Endothelial cell of umbilical vein (primary cell): Measurements from ENCODE around the gene LSM7. TPM values are rescaled to one million over a fixed set of nuclear protein-coding genes. Genes with fewer than 3 reads are reported as not detected.

ENCODE experiments used
- BruUV-seq: library from RNA; stranded (reverse); fragments of 400-500 nt; replicated peaks from 2 replicates; lab custom pipeline; 2021; lab: Mats Ljungman, UMichigan
- CTCF ChIA-PET: fragments of 300-600, 350-600 bp; sonication (Branson Sonifier 250); formaldehyde crosslinking; loops from one replicate; lab custom pipeline; 2021; ENCODE audit warnings: antibody characterized with exemption, inconsistent platforms; lab: Charles Lee
- POLR2A ChIA-PET: fragments of 300-600, 350-600 bp; sonication (Branson Sonifier 250); formaldehyde crosslinking; loops from one replicate; lab custom pipeline; 2021; ENCODE audit warnings: antibody characterized with exemption, inconsistent platforms; lab: Charles Lee
- DNase-seq: peaks from one replicate; pipeline ENCODE4 v3.0.0-alpha.2; 2011; ENCODE audit warnings: low read depth, low spot score
- FAIRE-seq: peaks from 2 replicates; lab custom pipeline; 2011; peaks lifted over from hg19 to GRCh38; lab: Jason Lieb, UNC
- H2AFZ ChIP-seq: 2 replicates; pipeline ENCODE4 v1.6.0; 2012; ENCODE audit warnings: low read depth, low read length, control low read depth, inconsistent platforms
- H3K27ac ChIP-seq: 2 replicates; pipeline ENCODE4 v1.5.1; 2011; ENCODE audit warnings: low read depth, mild to moderate bottlenecking, control low read depth, low read length, moderate library complexity; ENCODE audit not compliant: insufficient read depth
- H3K27me3 ChIP-seq, 2 experiments: 2 replicates each; pipeline versions ENCODE4 v1.6.0 to v1.6.1; 2011; ENCODE audit warnings: low read length in 2 of 2, mixed read lengths in 1 of 2; ENCODE audit not compliant: control insufficient read depth in 2 of 2, insufficient read depth in 2 of 2
- H3K36me3 ChIP-seq, 2 experiments: 2 replicates in 1 of 2; 3 replicates in 1 of 2; pipeline ENCODE4 v1.5.1; 2011; ENCODE audit warnings: low read length in 2 of 2, mild to moderate bottlenecking in 1 of 2, moderate library complexity in 1 of 2; ENCODE audit not compliant: control insufficient read depth in 2 of 2, insufficient read depth in 2 of 2; ENCODE audit errors: extremely low read depth in 1 of 2
- H3K4me1 ChIP-seq: 3 replicates; pipeline ENCODE4 v1.5.1; 2011; ENCODE audit warnings: mild to moderate bottlenecking, low read length; ENCODE audit not compliant: control insufficient read depth, insufficient read depth; ENCODE audit errors: extremely low read depth
- H3K4me2 ChIP-seq: 2 replicates; pipeline ENCODE4 v1.6.1; 2011; ENCODE audit warnings: low read length, control low read depth, mixed read lengths; ENCODE audit not compliant: insufficient read depth
- H3K4me3 ChIP-seq, 3 experiments: fragments of 200-600 bp in 1 of 3; sonication (generic), shearing (Covaris generic) in 1 of 3; replicated peaks in 1 of 3; 2 replicates each; pipeline ENCODE4 v1.5.1; 2011 to 2016; ENCODE audit warnings: control low read depth in 3 of 3, low read length in 3 of 3, mild to moderate bottlenecking in 2 of 3, inconsistent platforms in 1 of 3, low read depth in 1 of 3, moderate library complexity in 1 of 3; ENCODE audit not compliant: insufficient read depth in 1 of 3
- H3K79me2 ChIP-seq: 2 replicates; pipeline ENCODE4 v1.6.0; 2012; ENCODE audit warnings: low read length, inconsistent platforms; ENCODE audit not compliant: control insufficient read depth, insufficient read depth
- H3K9ac ChIP-seq: replicated peaks from 2 replicates; pipeline ENCODE3; 2011; ENCODE audit warnings: low read length, control low read depth; ENCODE audit not compliant: insufficient read depth; ENCODE audit errors: extremely low read depth
- H3K9me1 ChIP-seq: replicated peaks from 3 replicates; pipeline ENCODE4 v1.6.0; 2011; ENCODE audit warnings: mild to moderate bottlenecking, low read length; ENCODE audit not compliant: control insufficient read depth, insufficient read depth; ENCODE audit errors: extremely low read depth
- H3K9me3 ChIP-seq: replicated peaks from 2 replicates; pipeline ENCODE4 v1.5.1; 2012; ENCODE audit warnings: low read length, inconsistent platforms; ENCODE audit not compliant: control insufficient read depth, insufficient read depth
- H4K20me1 ChIP-seq: replicated peaks from 2 replicates; pipeline ENCODE3; 2011; ENCODE audit warnings: mild to moderate bottlenecking, low read length; ENCODE audit not compliant: control insufficient read depth, insufficient read depth; ENCODE audit errors: extremely low read depth
- EZH2 ChIP-seq: IDR thresholded peaks from 2 replicates; pipeline ENCODE4 v1.6.1; 2012; ENCODE audit warnings: borderline replicate concordance, low read depth, mild to moderate bottlenecking, moderate library complexity, low read length, inconsistent platforms; ENCODE audit not compliant: severe bottlenecking
- FOS ChIP-seq: IDR thresholded peaks from 2 replicates; pipeline ENCODE4 v1.6.1; 2011; ENCODE audit warnings: mild to moderate bottlenecking, low read length, moderate library complexity, borderline replicate concordance; ENCODE audit not compliant: insufficient read depth
- GATA2 ChIP-seq: IDR thresholded peaks from 2 replicates; pipeline ENCODE4 v1.7.0; 2011; ENCODE audit warnings: low read depth, mild to moderate bottlenecking, moderate library complexity, mixed read lengths, low read length; ENCODE audit not compliant: insufficient read length, insufficient read depth
- JUN ChIP-seq: IDR thresholded peaks from 2 replicates; pipeline ENCODE4 v1.6.1; 2011; ENCODE audit warnings: borderline replicate concordance, low read depth; ENCODE audit not compliant: insufficient read length, insufficient read depth
- MYC ChIP-seq: IDR thresholded peaks from one replicate; pipeline ENCODE4 v1.6.1; 2011; ENCODE audit warnings: mild to moderate bottlenecking, low read depth, low read length
- POLR2A ChIP-seq: IDR thresholded peaks from 2 replicates; pipeline ENCODE4 v1.6.1; 2012; ENCODE audit warnings: low read depth, mild to moderate bottlenecking, control low read depth, low read length
- POLR2AphosphoS5 ChIP-seq: IDR thresholded peaks from 2 replicates; pipeline ENCODE4 v1.6.1; 2012; ENCODE audit warnings: low read depth, mild to moderate bottlenecking, control low read depth, low read length, moderate library complexity; ENCODE audit not compliant: insufficient read depth
- dilution Hi-C: fragments of 300-500 bp; cut with MboI; formaldehyde crosslinking; loops from one replicate; pipeline ENCODE4 v1.15.0; 2019; ENCODE audit warnings: low sequenced_read_pairs; ENCODE audit not compliant: extremely low pct_ligation_motif_present
- intact Hi-C: fragments of 100-400 bp; cut with micrococcal nuclease; formaldehyde crosslinking; loops from one replicate; pipeline ENCODE4 v1.10.0; 2022
- polyA plus RNA-seq, 4 experiments: library from polyadenylated mRNA; depleted of rRNA in 3 of 4; stranded (reverse) in 3 of 4; unstranded in 1 of 4; fragments of >200 nt; gene quantifications; 2 replicates each; pipeline versions ENCODE4 v1.2.1 to v1.2.3, GENCODE V29; 2011 to 2012; ENCODE audit warnings: missing spikeins in 1 of 4
- total RNA-seq: library from RNA; stranded (reverse); gene quantifications from 2 replicates; pipeline ENCODE4 v1.2.3, GENCODE V29; 2021
- TF ChIP-seq, protein P1 (sequence below): IDR thresholded peaks from 2 replicates; pipeline ENCODE4 v1.6.1; 2011; ENCODE audit not compliant: insufficient read depth, insufficient read length
- TF ChIP-seq, protein P2 (sequence below), 2 donors: IDR thresholded peaks; 1 replicate in 1 of 2; 2 replicates in 1 of 2; pipeline ENCODE4 v1.5.1; 2011; ENCODE audit warnings: low read length in 2 of 2, mild to moderate bottlenecking in 2 of 2, moderate library complexity in 2 of 2, control low read depth in 1 of 2, inconsistent platforms in 1 of 2, low read depth in 1 of 2; ENCODE audit not compliant: insufficient read depth in 1 of 2; ENCODE audit errors: extremely low read depth in 1 of 2

Gene LSM7
- total and polyA plus RNA-seq, 2 donors (not counting 3 experiments of a cell fraction or from before 2014, with no cell fraction given): 124 to 673 TPM

DNA sequence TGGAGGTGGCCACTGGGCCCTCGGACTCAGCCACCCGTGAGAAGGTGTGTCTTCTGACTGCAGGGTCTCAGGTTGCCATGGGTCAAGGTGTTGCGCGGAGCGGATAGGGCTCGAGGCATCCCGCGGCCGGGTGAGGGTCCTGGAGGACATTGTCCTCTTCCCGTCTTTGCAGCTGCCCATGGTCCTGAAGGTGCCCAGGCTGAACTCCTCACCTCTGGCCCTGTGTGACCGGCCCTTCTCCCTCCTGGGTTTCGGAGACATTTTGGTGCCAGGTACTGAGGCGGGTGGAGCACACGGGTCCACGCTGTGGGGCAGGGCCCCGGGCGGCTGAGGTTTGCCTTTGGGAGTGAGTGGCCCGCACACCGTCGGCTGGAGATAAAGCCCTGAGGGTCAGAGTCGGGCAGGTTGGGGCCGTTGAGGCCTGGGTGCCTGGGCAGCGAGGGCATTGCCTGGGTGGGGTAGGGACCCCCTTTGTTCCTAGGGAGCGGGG, 16.0 kb upstream of the LSM7 start:
- dilution Hi-C loops: no loop called here
- no peaks in the 10 kb centered on the region for H3K4me1 ChIP-seq

DNA sequence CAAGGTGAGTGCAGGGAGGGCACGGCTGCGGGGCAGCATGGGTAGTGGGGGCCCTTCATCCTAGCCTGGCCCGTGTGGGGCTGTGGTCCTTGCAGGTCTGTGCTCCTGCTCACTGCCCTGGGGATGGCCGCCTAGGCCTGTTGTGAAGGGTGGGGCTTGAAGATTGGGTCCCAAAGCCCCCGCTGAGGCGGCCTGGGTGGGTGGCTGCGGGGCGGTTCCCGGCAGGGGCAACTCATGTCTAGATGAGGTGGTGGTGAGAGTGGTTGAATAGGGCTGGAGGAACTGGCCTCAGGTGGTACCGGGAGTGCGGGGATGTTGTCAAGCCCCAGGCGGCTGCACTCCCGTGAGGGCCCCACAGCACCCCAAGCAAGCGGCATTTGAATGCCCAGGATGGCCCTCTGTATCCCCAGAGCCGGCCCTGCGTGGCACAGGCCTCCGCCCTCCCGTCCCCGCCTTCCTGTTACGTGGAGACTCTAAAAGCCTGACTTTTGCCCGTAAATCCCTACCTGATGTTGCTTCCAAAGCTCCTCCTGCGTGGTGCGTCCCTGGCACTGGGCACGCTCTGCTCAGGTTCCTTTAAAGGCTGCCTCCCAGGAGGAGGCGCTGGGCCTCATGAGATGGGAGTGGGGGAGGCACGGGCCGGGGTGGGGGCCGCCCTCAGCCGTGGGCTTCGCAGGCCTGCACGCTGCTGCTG, 15.1 kb upstream of the LSM7 start:
- Histone ChIP-seq H3K4me3 (no peak overlapping the region), H3K27me3 (no peaks in the 10 kb centered on the region), H3K9ac (no peak overlapping the region), H3K4me2 (no peak overlapping the region), H4K20me1 (no peaks in the 10 kb centered on the region), H3K4me1 (no peaks in the 10 kb centered on the region), H3K9me1 (no peaks in the 10 kb centered on the region), H3K27ac (no peak overlapping the region), H3K79me2 (no peaks in the 10 kb centered on the region), H3K36me3 (peaks cover 0 to 3% of the 10 kb centered on the region in 2 experiments), H2AFZ (no peak overlapping the region), H3K9me3 (no peaks in the 10 kb centered on the region)
- dilution Hi-C loops (no loop called here), intact Hi-C loops (no loop called here)
- BruUV-seq: no TSS peak
- ChIA-PET POLR2A (no interaction called here), CTCF (no interaction called here)
- DNase-seq (no peak), FAIRE-seq (no peak)
- TF ChIP-seq, protein P1, sequence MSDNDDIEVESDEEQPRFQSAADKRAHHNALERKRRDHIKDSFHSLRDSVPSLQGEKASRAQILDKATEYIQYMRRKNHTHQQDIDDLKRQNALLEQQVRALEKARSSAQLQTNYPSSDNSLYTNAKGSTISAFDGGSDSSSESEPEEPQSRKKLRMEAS: no peak
- TF ChIP-seq JUN: no peak
- no peak for TF ChIP-seq MYC
- TF ChIP-seq GATA2: no peak
- no peak for TF ChIP-seq EZH2
- no peak for TF ChIP-seq POLR2A
- TF ChIP-seq, protein P2, sequence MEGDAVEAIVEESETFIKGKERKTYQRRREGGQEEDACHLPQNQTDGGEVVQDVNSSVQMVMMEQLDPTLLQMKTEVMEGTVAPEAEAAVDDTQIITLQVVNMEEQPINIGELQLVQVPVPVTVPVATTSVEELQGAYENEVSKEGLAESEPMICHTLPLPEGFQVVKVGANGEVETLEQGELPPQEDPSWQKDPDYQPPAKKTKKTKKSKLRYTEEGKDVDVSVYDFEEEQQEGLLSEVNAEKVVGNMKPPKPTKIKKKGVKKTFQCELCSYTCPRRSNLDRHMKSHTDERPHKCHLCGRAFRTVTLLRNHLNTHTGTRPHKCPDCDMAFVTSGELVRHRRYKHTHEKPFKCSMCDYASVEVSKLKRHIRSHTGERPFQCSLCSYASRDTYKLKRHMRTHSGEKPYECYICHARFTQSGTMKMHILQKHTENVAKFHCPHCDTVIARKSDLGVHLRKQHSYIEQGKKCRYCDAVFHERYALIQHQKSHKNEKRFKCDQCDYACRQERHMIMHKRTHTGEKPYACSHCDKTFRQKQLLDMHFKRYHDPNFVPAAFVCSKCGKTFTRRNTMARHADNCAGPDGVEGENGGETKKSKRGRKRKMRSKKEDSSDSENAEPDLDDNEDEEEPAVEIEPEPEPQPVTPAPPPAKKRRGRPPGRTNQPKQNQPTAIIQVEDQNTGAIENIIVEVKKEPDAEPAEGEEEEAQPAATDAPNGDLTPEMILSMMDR (IDR thresholded peaks at IDR 0.05; ENCODE audit: extremely low read depth in 1 of 2, insufficient read depth in 1 of 2, low read depth in 1 of 2, low read length in 2 of 2): no peak
- no peak for TF ChIP-seq FOS
- no peak for TF ChIP-seq POLR2AphosphoS5

More for the DNA sequence above, 16.0 kb upstream of the LSM7 start:
- Histone ChIP-seq H3K9ac (no peak overlapping the region), H2AFZ (no peak overlapping the region), H3K4me2 (no peak overlapping the region), H3K79me2 (no peaks in the 10 kb centered on the region), H4K20me1 (no peaks in the 10 kb centered on the region), H3K9me1 (no peaks in the 10 kb centered on the region), H3K9me3 (no peaks in the 10 kb centered on the region), H3K27me3 (no peaks in the 10 kb centered on the region), H3K36me3 (peaks cover 0 to 7% of the 10 kb centered on the region in 2 experiments), H3K4me3 (no peak overlapping the region), H3K27ac (no peak overlapping the region)
- no peak for DNase-seq
- no TSS peak for BruUV-seq
- CTCF ChIA-PET: no interaction called here
- intact Hi-C loops: no loop called here
- POLR2A ChIA-PET: no interaction called here
- TF ChIP-seq JUN (no peak), POLR2A (no peak), EZH2 (no peak)
- TF ChIP-seq, protein P1: no peak
- no peak for FAIRE-seq
